Smooth muscle cell (in vitro differentiated cells): ENCODE measurements around the gene CRADD. TPM values are rescaled to one million over a fixed set of nuclear protein-coding genes. Genes with fewer than 3 reads are reported as not detected.

Source experiments
- DNase-seq: peaks from one replicate; lab custom pipeline; 2025; ENCODE audit not compliant: unreplicated experiment; lab: John Stamatoyannopoulos, UW
- H2AFZ ChIP-seq: fragments of 200-600 bp; sonication (generic); 2 replicates; pipeline ENCODE4 v1.6.0; 2016; ENCODE audit warnings: antibody characterized with exemption, low read depth, mild to moderate bottlenecking
- H3F3A ChIP-seq: fragments of 200-600 bp; sonication (generic); 2 replicates; pipeline ENCODE4 v1.6.0; 2017; ENCODE audit warnings: antibody characterized with exemption, low read depth
- H3K27ac ChIP-seq: fragments of 200-600 bp; sonication (generic); 2 replicates; pipeline ENCODE4 v1.5.1; 2016; ENCODE audit warnings: low read depth, mild to moderate bottlenecking
- H3K27me3 ChIP-seq: fragments of 200-600 bp; sonication (generic); 2 replicates; pipeline ENCODE4 v1.6.1; 2016; ENCODE audit warnings: low read depth, mild to moderate bottlenecking
- H3K36me3 ChIP-seq: fragments of 200-600 bp; sonication (generic); 2 replicates; pipeline ENCODE4 v1.5.1; 2016; ENCODE audit warnings: low read depth
- H3K4me1 ChIP-seq: fragments of 200-600 bp; sonication (generic); 2 replicates; pipeline ENCODE4 v1.5.1; 2016; ENCODE audit warnings: low read depth
- H3K4me2 ChIP-seq: fragments of 200-600 bp; sonication (generic); 2 replicates; pipeline ENCODE4 v1.6.0; 2016; ENCODE audit warnings: mild to moderate bottlenecking
- H3K4me3 ChIP-seq: fragments of 200-600 bp; sonication (generic); 2 replicates; pipeline ENCODE4 v1.5.1; 2016; ENCODE audit warnings: mild to moderate bottlenecking
- H3K79me2 ChIP-seq: fragments of 200-600 bp; sonication (generic); 2 replicates; pipeline ENCODE4 v1.6.0; 2016; ENCODE audit warnings: low read depth, mild to moderate bottlenecking
- H3K9ac ChIP-seq: fragments of 200-600 bp; sonication (generic); 2 replicates; pipeline ENCODE4 v1.6.0; 2016; ENCODE audit warnings: low read depth
- H3K9me3 ChIP-seq: fragments of 200-600 bp; sonication (generic); replicated peaks from 2 replicates; pipeline ENCODE4 v1.5.1; 2016; ENCODE audit warnings: low read depth
- H4K20me1 ChIP-seq: fragments of 200-600 bp; sonication (generic); 2 replicates; pipeline ENCODE4 v1.6.0; 2016; ENCODE audit warnings: low read depth
- whole genome bisulfite sequencing: methylation state at CpG from one replicate; pipeline ENCODE4 v1.1.7; 2016; ENCODE audit warnings: low lambda C conversion rate; 5-methylcytosine and 5-hydroxymethylcytosine counted together
- polyA plus RNA-seq: library from polyadenylated mRNA; unstranded; fragments of >200 nt; fragmentation: Nextera tagmentation; extraction: Ambion mirVana; gene quantifications from 2 replicates; pipeline ENCODE4 v1.2.1, GENCODE V29; 2016
- total RNA-seq: library from RNA; depleted of rRNA; stranded (reverse); fragments of >200 nt; gene quantifications from 2 replicates; pipeline ENCODE4 v1.2.3, GENCODE V29; 2014
- TF ChIP-seq, protein P1 (sequence below): fragments of 200-600 bp; sonication (generic); IDR thresholded peaks from 2 replicates; pipeline ENCODE4 v1.5.1; 2017; ENCODE audit warnings: borderline replicate concordance, mild to moderate bottlenecking, antibody characterized with exemption; ENCODE audit not compliant: insufficient read depth, poor library complexity, severe bottlenecking

CRADD gene
- total and polyA plus RNA-seq, 2 experiments from 2014 or later, result 10.7 to 28.6 TPM

DNA sequence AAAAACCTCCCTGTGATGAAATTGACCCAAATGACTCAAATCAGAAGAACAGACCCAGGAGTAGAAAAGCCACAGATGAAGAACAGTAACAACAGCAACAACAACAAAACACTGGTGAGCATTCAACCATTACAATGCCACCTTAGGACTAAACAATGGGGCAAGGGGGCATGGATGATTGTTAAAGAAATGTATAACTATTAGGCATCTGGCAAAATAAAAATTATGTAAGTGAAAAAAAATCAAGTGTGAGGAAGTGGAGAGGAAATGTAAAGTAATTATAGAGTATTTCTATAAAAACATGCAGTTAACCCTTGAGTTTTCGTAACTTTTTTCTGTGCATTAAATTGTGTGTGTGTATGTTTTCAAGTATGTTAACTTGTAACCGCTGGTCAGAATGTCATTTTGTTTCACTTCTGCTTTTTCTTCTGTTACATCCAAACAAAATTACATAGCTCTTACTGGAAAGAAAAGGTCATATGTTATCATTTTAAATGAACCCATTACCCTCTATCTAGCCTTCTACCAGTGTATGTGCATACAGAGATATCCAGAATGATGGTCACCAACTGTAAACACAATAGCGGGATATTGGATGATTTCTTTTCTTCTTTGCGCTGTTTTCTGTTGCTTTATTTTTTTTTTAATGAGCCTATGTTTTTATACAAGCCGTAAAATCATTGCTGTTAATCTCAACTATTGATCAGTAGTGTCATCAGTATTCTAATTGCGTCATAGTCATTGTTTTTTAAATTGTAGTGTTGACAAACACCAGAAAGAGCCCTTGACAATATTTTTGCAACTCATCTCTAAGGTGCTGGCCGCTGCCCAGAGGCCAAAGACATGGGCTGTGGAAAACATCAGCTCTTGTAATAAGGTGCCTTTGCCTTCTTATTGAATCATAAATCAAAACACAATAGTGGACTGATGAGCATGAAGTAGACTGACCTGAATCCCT is 170.6 kb downstream of the CRADD start:
- Histone ChIP-seq H4K20me1 (no peaks in the 10 kb centered on the region), H3K4me3 (no peak overlapping the region), H3K27ac (no peak overlapping the region), H2AFZ (no peak overlapping the region), H3K9me3 (no peaks in the 10 kb centered on the region), H3K27me3 (no peaks in the 10 kb centered on the region), H3K9ac (no peak overlapping the region), H3K36me3 (no peaks in the 10 kb centered on the region), H3K79me2 (no peaks in the 10 kb centered on the region), H3K4me1 (no peaks in the 10 kb centered on the region), H3K4me2 (no peak overlapping the region), H3F3A (no peaks in the 10 kb centered on the region)
- 96% methylated on average over 7 of the region's 7 CpGs for WGBS
- DNase-seq, result no peak
- TF ChIP-seq, protein P1, sequence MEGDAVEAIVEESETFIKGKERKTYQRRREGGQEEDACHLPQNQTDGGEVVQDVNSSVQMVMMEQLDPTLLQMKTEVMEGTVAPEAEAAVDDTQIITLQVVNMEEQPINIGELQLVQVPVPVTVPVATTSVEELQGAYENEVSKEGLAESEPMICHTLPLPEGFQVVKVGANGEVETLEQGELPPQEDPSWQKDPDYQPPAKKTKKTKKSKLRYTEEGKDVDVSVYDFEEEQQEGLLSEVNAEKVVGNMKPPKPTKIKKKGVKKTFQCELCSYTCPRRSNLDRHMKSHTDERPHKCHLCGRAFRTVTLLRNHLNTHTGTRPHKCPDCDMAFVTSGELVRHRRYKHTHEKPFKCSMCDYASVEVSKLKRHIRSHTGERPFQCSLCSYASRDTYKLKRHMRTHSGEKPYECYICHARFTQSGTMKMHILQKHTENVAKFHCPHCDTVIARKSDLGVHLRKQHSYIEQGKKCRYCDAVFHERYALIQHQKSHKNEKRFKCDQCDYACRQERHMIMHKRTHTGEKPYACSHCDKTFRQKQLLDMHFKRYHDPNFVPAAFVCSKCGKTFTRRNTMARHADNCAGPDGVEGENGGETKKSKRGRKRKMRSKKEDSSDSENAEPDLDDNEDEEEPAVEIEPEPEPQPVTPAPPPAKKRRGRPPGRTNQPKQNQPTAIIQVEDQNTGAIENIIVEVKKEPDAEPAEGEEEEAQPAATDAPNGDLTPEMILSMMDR, result no peak

DNA sequence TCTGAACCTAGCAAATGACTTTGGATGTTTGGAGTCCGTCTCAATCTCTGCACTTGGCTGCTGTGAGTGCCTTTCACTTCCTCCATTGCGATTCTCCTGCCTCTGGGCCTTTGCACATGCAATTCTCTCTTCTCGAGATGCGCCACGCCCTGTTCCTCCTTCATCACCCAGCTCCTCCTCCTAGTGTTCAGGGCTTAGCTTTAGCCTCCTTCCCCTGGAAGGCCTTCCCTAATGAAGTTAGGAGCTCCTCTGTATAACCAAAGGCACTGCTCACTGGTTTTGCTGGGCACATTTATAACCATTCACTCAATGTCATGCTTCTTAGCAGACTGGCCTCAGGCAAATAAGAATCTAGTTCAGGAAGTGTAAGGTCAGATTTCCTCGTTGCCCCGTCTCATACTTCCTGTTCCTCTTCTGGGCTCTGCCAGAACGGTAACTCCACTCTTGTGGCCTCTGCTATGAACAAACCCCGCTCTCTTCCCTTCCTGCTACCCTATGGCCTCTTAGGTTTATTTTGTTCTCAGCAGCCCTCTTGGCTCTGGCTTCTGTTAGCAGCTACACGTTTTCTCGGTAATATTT is 171.4 kb downstream of the CRADD start:
- no peak for DNase-seq
- Histone ChIP-seq H3F3A (no peaks in the 10 kb centered on the region), H3K36me3 (no peaks in the 10 kb centered on the region), H4K20me1 (no peaks in the 10 kb centered on the region), H3K4me2 (no peak overlapping the region), H3K27me3 (no peaks in the 10 kb centered on the region), H3K79me2 (no peaks in the 10 kb centered on the region), H3K27ac (no peak overlapping the region), H3K9me3 (no peaks in the 10 kb centered on the region), H3K9ac (no peak overlapping the region), H3K4me1 (no peaks in the 10 kb centered on the region), H2AFZ (no peak overlapping the region), H3K4me3 (no peak overlapping the region)
- WGBS, result 93% methylated on average over 11 of the region's 11 CpGs
- TF ChIP-seq, protein P1, result no peak

DNA sequence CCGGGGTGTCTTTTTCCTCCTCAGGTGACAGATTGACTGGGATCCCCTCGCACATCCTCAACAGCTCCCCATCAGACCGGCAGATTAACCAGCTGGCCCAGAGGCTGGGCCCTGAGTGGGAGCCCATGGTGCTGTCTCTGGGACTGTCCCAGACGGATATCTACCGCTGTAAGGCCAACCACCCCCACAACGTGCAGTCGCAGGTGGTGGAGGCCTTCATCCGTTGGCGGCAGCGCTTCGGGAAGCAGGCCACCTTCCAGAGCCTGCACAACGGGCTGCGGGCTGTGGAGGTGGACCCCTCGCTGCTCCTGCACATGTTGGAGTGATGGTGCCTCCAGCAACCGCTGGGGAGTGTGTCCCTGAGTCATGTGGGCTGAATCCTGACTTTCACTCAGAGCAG is 172.8 kb downstream of the CRADD start:
- no peak overlapping the region for H2AFZ ChIP-seq

More for the DNA sequence above, 172.8 kb downstream of the CRADD start:
- Histone ChIP-seq H3K4me1 (no peaks in the 10 kb centered on the region), H3K27ac (no peak overlapping the region), H3K9ac (no peak overlapping the region), H3K36me3 (no peaks in the 10 kb centered on the region), H4K20me1 (no peaks in the 10 kb centered on the region), H3K27me3 (no peaks in the 10 kb centered on the region), H3K4me3 (no peak overlapping the region), H3K9me3 (no peaks in the 10 kb centered on the region), H3F3A (no peaks in the 10 kb centered on the region), H3K4me2 (no peak overlapping the region), H3K79me2 (no peaks in the 10 kb centered on the region)
- WGBS, result 93% methylated on average over 15 of the region's 15 CpGs
- no peak for DNase-seq
- TF ChIP-seq, protein P1, result no peak
